Fibroblast of upper back skin (primary cell): ENCODE measurements around the gene SDC3.

Experiments
- DNase-seq: peaks from one replicate; pipeline ENCODE4 v3.0.0-alpha.2; 2013

SDC3 gene

DNA sequence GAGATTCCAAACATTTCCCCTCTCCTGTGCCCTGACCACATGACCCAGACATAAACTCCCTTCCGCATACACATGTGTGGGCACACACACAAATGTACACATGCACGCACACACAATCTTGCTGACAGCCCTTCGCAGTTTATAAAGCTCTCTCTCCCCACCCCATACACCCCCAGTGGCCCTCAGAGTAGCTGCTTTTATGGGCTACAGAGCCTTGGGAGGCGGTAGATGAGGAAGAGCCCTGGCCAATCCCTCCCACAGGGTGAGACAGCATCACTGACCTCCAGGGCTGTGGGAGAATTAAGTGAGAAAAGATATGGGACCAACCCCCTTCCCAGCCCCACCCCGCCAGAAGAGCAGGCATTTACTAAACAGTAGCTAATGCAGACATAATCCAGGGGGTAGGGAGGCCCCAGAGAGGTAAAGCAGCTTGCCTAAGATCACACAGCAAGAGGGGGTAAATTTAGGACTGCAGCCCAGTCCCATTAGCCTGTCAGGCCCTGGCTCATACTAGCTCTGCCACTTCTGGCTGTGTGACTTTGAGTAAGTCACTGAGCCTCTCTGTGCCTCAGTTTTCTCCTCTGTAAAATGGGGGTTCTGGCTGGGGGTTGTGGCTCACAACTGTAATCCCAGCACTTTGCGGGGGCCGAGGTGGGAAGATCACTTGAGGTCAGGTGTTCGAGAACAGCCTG lies 5.1 kb downstream of the SDC3 start:
- peak; percentile 32 for DNase-seq

DNA sequence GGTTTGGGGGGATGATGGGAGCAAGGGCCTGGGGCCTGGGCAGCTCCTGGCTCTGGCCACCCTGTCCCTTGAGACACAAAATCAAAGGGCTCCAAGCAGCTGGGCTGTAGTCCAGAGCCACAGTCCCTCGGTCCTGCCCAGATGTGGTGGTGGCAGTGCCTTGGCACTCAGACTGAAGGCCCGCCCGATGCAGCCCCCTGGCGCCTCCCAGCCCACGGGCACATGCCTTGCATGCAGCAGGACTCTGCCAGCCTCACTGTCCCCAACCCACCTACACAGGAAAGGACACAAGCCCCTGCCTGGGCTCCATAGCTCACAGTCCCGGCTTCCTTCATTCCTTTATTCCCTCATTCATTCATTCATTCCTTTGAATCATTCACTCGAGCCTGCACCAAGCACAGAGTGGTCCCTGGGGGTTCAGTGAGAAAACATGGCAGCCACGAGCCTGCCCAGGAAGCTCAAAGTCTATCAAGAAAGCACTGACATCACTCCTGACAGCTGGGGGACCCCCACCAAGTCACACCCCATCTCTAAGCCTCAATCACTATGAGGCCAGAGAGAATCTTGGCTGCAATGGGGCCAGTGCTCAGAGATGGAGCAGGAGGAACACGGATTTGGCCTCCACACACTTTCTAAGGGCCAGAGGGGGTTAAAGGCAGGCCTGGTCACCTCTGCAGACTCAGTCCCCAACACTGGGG lies 5.8 kb downstream of the SDC3 start:
- no peak for DNase-seq

DNA sequence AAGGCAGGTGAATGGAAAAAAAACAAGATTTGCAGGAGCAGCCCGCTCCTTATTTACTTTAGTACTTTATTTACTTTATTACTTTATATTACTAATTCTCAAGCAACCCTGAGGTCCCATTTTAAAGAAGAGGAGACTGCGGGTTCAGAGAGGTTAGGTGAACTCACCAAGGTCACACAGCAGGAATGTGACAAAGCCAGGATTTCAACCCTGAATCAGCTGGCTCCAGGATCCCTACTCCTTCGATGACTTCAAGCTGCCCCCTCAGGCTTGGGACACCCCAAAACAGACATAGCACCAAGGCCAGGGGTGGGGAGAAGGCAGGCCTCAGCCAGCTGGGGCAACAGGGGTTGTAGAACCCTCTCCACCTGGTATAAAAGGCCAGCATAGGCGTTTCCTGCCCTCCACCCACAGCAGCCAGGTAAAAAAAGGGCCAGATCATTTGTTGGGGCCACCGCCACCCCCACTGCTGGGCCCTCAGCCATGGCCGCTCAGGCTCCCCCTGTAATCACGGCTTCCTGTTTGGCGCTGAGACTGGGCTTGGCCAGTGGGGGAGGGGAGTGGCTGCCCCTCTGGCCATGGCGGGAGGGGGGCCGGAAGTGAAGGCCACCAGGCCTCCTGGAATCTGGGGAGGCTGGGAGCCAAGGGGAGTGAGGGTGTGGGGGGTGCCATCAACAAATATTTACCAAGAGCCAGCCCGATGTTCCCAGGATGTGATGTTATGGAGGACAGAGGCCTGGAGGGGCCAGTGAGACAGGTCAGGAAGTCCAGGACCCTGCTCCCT lies 6.6 kb downstream of the SDC3 start:
- no peak for DNase-seq

DNA sequence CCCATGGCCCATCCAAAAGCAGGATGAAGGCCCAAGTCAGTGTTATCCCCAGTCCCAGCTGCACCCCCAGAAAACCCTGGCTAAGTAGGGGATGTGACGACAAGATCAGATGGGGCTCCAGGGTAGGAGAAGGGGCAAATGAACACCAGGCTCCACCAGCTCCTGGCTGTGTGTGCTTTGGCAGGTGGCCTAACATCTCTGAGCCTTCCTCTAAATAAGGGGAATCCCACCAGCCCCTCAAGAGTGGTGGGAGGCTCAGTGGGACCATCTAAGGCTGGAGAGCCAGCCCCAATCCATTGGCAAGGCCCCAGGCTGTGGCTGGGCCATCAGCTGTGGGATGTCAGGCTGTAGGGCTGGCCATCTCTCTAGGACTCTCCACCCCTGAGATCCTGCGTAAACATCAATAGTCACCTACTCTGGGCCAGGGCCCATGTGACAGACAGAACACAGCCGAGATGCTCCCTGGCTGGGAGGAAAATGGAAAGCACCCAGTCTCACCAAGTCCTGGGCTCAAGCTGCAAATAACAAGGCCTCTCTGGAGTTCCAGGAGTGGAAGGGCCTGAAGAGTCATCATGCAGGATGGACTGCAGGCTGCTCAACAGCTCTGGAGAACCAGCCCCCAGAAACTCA lies 7.5 kb downstream of the SDC3 start:
- no peak for DNase-seq

DNA sequence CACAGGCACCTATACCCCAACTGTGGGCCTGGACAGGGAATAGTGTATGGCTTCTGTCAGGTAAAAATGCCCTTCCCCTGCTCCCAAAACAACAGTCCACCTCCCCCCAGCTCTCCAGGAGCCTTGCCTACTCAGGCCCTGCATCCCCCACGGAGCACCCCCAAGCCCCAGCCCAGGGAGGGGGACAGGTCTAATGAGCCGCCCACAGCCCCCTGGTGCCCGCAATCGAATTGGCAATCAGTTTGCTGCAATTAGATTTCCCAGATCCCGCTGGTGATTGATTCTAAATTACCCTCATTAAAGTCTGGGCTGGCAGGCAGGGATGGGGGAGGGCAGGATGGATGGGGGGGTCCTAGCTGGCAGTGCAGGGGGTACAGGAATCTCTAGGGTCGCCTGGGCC lies 8.1 kb downstream of the SDC3 start:
- DNase-seq: no peak

DNA sequence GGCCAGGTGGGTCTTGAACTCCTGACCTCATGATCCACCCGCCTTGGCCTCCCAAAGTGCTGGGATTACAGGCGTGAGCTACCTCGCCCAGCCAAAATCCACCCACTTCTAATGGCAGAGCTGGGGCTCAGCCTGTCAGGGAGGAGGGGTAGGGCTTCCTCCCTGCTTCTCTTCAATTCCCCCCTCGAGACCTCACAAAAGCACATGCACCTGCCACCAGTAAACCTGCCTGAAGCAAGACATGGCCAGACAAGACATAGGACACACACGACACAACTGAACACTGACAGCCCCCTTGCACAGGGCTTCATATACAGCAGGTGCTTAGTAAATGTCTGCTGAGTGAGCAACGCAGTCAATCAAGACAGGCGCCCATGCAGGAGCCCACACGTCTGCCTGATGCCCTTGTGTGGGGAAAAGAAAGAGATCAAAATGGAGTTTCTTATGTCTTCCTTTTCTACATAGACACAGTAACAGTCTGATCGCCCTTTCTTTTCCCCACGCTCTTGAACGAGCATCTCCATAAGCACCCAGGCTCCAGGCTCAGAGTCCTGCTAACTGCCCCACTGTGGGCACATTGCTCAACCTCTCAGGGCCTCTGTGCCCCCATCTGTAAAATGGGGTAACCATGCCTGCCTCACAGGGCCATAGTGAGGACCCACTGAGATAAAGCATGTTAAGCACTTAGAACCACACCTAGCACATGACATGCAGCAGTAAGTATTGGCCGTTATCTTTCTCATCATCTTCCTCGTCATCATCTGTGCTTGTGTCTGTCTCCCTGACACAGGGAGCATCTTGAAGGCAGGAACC lies 8.8 kb downstream of the SDC3 start:
- no peak for DNase-seq

DNA sequence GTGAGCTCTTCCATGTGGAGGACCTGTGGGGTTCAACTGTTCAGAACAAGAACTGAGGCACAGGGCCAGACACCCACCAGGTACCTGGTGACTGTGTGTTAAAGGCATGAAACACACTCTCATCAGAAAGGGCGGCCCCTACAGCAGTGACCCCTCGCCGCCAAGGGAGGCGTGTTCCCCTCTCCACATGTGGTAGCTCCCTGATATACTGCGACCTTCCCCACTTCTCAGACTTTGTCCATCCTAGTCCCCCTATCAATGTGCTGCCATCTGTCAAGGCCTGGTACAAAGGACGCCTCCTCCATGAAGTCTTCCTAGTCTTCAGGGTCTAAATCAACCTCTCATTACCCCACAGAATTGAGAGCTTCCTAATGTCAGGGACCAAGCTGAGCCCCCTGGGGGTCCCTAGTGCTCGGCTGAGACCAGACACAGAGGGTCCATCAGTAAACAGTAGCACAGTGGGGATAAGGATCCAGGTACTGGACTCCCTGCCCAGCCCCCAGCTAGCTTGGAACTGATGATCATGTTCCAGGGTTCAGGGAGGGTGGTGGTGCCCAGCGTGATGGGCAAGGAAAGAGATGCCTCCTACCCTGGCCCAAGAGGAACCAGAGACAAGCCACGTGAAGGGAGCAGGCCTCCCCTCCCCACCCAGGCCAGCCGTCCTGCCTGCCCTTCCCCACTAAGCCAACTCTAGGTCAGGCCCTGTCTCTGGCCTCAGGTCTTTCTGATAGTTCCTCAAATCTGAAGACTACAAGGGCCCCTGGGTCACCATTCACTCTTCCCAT lies 10.3 kb downstream of the SDC3 start:
- no peak for DNase-seq

DNA sequence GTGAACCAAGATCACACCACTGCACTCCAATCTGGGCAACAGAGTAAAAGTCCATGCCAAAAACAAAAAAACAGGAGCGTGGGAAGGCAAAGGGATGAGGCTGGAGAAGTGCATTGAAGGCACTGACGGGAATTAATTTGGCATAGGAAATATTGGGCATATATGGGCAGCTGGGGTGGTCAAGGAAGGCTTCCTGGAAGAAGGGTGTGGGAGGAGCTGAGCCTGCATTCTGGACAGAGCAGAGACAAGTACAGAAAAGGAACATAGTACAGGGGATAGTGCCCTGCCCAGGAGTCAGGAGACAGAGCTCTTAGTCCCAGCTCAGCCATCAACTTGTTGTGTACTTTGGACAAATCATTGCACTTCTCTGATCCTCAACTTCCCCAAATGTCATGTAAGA lies 11.7 kb downstream of the SDC3 start:
- no peak for DNase-seq

DNA sequence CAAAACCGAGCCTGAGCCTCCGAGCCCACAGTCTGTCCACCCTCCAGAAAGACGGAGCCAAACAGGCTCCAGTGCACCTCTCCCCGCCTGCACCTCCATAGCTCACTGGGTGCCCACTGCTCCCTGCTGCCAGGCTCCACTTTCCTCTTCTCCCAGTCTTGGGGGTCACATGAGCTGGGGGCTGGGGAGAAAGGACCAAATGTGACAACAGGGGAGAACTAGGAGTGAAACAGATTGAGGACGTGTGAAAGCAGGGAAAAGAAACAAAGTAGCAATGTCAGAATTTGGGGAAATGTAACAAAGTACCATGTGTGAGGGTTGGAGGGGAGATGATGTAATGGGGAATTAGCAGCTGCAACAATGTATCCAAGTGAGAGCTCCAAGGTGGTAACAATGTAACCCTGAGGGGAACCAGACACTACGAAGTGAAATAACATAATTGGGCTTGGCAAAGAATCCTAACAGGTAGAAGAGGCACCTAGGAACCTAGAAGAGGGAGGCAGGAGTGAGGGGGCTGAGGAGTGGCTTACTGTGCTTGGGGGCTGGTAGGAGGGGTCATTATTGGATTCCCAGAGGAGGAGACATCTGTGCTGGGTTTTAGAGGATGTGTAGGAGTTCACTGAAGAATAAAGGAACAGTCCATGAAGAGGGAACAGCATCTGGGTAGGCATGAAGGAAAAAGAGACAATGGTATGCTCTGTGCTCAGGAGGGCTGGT lies 12.5 kb downstream of the SDC3 start:
- peak; percentile 66 for DNase-seq

DNA sequence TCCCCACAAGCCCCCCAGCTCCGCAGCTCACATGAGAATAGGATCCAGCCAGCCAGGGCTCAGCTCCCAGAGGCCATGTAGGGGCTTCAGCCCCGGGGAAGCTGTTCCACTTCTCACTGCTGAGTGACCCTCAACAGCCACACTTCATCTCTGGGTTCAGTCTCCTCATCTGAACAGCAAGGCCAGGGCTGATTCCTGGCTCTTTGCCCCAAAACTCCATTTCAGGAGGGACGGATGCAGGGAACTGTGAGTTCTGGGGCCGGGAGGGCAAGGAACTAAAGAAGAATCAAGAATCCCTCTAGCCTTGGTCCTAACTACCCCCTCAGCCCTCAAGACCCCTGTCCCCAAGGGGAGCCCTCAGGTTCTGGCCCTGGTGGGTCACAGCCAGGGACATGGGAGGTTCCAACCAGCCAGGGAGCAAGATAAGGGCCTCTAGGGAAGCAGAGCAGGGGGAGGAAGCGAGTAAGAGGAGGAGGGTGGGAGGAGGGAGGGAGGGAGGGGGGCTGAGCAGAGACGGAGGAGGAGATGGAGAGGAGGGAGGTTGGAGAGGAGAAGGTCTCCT lies 13.1 kb downstream of the SDC3 start:
- peak; percentile 37 for DNase-seq

DNA sequence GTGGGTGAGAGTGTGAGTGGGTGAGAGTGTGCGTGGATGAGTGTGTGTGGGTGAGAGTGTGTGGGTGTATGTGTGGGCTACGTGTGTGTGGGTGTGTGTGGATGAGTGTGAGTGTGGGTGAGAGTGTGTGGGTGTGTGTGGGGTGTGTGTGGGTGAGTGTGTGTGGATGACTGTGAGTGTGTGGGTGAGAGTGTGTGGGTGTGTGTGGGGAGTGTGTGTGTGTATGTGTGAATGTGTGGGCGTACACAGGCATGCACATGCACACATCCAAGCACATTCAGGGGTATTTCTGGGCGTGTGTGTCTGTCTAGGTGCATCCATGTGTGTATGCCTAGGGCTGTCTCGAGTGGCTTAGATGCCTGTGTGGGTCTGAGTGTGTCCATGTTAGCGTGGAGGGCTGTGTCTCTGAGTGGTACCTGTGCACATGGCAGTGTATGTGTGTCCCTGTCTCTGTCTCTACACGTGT lies 14.0 kb downstream of the SDC3 start:
- no peak for DNase-seq

DNA sequence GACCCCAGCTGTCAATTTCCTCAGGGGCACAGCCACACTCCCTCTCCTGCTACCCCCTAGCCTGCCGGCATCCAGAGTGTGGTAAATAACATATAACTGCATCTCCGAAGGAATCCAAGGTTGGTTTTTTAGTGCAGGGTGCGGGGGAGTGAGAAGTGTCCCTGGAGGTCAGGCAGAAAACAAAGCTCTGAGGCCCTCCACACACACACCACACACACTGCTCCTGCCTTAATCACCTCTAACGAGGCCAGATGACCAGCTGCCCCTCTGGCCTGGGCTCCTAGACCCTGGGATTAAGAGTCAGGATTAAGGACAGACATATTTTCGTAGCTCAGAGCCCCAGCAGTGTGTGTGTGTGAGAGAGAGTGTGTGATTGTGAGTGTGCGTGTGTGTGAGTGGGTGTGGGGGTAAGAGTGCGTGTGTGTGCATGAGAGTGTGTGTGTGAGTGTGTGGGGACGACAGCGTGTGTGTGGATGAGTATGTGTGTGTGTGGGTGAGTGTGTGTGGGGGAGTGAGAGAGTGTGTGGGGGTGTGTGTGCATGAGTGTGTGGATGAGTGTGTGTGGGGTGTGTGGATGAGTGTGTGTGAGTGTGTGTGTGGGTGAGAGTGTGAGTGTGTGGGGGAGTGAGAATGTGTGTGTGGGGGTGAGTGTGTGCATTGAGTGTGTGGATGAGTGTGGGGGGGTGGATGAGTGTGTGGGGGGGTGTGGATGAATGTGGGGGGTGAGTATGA lies 14.6 kb downstream of the SDC3 start:
- no peak for DNase-seq

DNA sequence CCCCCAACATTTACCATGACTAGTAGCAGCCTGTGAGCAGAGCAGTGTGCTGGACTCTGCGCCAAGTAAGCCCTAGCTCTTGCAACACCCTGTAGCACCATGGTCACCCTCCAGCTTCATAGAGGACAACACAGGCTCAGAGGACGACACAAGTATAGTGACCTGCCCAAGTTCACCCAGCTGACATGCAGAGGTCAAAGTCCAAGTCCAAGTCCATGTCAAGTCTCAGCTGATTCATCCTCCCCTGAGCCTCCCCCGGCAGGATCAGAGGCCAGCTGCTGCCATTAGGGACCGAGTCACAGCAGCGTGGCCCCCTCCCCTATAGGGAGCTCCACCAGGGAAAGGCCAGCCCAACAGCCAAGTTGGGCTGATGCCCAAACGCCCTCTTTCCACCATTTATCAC lies 15.9 kb downstream of the SDC3 start:
- DNase-seq: no peak

DNA sequence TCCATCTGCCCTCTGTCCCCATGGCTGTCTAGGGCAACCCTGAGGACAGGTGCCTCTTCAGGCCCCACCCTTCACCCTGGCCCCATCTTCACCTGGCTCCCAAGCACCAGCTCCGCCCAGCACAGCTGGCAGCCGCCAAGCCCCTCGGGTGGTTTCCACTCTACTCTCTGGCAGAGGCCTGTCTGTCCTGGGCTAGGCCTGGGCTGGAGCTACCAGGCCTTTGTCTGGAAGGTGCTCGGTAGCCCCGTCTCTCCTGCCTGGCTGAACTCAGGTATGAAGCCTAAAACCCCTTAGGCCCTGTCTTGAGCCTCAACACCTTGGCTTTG lies 17.4 kb downstream of the SDC3 start:
- DNase-seq: no peak

DNA sequence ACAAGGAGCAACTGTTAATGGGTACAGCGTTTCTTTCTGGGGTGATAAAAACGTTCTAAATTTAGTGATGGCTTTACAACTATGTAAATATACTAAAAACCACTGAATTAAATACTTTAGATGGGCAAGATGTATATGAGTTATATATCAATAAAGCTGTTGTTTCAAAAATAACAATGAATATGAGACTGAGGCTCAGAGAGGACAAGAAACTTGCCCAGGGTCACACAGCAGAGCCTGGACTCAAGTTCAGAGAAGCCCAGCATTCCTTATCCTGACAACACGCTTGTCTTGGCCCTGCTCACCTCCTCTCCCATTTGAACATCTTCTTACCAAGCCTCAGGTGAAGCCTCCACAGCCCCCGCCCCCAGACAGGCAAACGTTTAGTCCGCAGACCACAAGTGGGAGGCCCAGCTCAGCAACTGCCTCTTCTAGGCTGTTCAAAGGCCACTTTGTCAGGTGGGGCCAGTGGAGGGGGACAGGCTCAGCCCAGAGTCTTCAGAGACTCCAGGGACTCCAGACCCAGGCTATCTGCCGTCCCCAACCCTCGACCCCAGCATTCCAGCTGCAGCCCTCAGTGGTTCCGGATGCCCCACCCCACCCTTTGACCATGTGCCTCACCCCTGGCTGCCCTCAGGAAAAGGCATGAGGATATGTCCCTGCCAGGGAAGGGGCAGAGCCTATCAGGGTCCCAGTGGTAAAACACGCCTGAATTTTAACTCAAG lies 17.9 kb downstream of the SDC3 start:
- no peak for DNase-seq

DNA sequence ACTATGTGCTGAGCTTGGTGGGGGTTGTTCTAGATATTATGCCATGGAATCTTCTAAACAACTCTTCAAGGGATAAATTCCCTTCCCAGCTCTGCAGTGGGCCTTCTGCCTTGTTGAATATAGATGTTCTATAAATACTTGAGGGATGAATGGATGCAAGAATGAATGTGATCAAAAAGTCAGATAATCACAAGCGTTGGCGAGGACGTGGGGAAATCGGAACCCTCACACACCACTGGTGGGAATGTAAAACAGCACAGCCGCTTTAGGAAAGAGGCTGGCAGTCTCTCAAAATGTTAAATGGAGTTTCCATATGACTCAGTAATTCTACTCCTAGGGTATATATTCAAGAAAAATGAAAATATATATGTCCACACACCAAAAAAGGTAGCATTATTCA lies 19.0 kb downstream of the SDC3 start:
- DNase-seq: peak; percentile 83

DNA sequence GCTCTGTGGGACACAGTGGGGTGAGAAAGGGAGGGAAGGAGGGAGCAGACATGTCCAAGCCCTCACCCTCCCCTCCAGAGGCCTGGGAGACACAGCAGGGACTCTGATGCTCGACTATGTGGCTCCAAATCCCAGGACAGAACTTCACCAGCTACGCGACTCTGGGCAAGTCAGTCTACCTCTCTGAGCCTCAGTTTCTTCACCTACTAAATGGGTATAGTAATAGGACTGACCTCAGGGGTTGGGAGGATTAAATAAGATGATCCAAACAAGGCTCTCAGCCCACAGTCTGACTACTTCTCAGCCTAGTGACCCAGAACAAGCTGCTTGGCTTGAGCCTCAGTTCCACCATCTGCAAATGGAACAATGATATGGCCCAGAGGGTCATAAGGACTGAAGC lies 19.6 kb downstream of the SDC3 start:
- no peak for DNase-seq

DNA sequence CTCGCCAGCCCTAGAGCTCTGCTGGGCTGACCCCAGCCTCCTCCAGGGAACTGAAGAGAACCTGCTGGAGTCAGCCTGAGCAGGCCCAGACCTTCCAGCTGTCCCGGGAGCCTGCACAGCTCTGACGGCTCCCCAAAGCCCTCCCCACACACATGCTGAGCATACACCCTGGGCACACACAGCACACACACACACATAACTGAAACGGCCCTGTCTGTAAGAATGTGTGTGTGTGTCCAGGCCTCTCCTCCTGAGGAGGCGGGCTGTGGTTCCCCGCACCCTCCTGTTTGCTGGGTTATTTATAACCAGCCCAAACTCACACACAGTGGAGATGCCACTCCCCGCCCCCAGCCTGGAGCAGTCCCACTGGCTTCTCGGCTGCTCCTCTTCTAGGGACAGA lies 20.2 kb downstream of the SDC3 start:
- peak; percentile 97 for DNase-seq
